PC-9 (cell line): ENCODE measurements around the gene MVB12B.

Experiments
- EZH2 ChIP-seq: fragments of 200-600 bp; sonication (generic); IDR thresholded peaks from 2 replicates; pipeline ENCODE4 v1.8.0; 2017; ENCODE audit warnings: antibody characterized with exemption, low read depth
- TF ChIP-seq, protein P1 (sequence below): fragments of 200-600 bp; sonication (generic); conservative IDR thresholded peaks from 2 replicates; pipeline ENCODE4 v1.6.1; 2017; ENCODE audit warnings: mixed run types, antibody characterized with exemption, mild to moderate bottlenecking, moderate library complexity

DNA sequence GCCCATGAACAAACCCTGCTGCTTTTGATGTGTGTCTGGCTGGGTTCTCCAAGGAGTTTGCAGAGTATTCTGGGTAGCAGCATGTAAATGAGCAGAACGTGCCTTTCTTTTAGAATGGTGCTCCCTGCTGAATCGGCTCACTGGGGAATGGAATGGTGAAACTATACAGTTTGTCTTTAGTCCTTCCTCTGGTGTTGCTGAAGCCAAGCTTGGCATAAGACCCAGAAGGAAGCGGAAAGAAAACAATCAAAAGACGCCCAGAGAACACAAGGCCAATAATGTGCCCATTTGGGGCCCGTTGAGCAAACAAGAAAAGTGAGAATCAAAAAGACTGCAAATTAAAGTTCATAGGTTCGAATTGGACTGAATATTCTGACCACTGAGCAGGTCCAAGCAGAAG, 60.1 kb downstream of the MVB12B start:
- TF ChIP-seq, protein P1, sequence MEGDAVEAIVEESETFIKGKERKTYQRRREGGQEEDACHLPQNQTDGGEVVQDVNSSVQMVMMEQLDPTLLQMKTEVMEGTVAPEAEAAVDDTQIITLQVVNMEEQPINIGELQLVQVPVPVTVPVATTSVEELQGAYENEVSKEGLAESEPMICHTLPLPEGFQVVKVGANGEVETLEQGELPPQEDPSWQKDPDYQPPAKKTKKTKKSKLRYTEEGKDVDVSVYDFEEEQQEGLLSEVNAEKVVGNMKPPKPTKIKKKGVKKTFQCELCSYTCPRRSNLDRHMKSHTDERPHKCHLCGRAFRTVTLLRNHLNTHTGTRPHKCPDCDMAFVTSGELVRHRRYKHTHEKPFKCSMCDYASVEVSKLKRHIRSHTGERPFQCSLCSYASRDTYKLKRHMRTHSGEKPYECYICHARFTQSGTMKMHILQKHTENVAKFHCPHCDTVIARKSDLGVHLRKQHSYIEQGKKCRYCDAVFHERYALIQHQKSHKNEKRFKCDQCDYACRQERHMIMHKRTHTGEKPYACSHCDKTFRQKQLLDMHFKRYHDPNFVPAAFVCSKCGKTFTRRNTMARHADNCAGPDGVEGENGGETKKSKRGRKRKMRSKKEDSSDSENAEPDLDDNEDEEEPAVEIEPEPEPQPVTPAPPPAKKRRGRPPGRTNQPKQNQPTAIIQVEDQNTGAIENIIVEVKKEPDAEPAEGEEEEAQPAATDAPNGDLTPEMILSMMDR = no peak
- TF ChIP-seq EZH2 = no peak
